ENCODE measurements around the gene HERC2. TPM values are rescaled to one million over a fixed set of nuclear protein-coding genes. Genes with fewer than 3 reads are reported as not detected.
"Not testable (repeated sequence)": the region's sequence is repeated elsewhere in the genome, so short reads cannot be mapped to it uniquely, and the experiment has no call there.

The HERC2 gene
- total and polyA plus RNA-seq, 10 donors, result 16.1 to 79.8 (median 58.9) TPM

- Histone ChIP-seq H3K27ac (no peak overlapping the region), H3K9me3 (no peaks in the 10 kb centered on the region), H3K4me1 (no peaks in the 10 kb centered on the region), H3K36me3 (peaks cover 0 to 53% (median 18%) of the 10 kb centered on the region in 6 donors), H3K27me3 (replicated peaks in 1 of 7) (no peaks in the 10 kb centered on the region), H3K4me3 (no peak overlapping the region)
- no peak for DNase-seq
- WGBS, 5 donors, result 82 to 93% (median 86%) methylated on average over 6 of the region's 6 CpGs
- TF ChIP-seq CTCF (IDR thresholded peaks at IDR 0.05 in 8 of 11, conservative IDR thresholded peaks at IDR 0.05 in 3 of 11), result no peak
- no peak for TF ChIP-seq POLR2AphosphoS5 (IDR thresholded peaks at IDR 0.05)
- no peak for TF ChIP-seq POLR2A (IDR thresholded peaks at IDR 0.05)
- intact Hi-C loops (cut with DNase I; ENCODE audit: low total_unique reads), result no loop called here
These were observed 113.4 kb downstream of the HERC2 start for GRCh38 chr15:28208583-28208982.

GRCh38 chr15:28205640-28206039, 116.3 kb downstream of the HERC2 start:
- H3K9me3 ChIP-seq; H3K4me3 ChIP-seq; H3K4me1 ChIP-seq; DNase-seq; intact Hi-C loops (cut with DNase I; ENCODE audit: low total_unique reads); H3K27me3 ChIP-seq (replicated peaks in 1 of 7); H3K27ac ChIP-seq: not testable (repeated sequence)
- 80% methylated on average over 1 of the region's 10 CpGs; no CpG with 5 or more reads in 4 of the 5 donors for WGBS, 5 donors
- H3K36me3 ChIP-seq, result peaks cover 0 to 50% (median 14%) of the 10 kb centered on the region in 6 donors

DNA sequence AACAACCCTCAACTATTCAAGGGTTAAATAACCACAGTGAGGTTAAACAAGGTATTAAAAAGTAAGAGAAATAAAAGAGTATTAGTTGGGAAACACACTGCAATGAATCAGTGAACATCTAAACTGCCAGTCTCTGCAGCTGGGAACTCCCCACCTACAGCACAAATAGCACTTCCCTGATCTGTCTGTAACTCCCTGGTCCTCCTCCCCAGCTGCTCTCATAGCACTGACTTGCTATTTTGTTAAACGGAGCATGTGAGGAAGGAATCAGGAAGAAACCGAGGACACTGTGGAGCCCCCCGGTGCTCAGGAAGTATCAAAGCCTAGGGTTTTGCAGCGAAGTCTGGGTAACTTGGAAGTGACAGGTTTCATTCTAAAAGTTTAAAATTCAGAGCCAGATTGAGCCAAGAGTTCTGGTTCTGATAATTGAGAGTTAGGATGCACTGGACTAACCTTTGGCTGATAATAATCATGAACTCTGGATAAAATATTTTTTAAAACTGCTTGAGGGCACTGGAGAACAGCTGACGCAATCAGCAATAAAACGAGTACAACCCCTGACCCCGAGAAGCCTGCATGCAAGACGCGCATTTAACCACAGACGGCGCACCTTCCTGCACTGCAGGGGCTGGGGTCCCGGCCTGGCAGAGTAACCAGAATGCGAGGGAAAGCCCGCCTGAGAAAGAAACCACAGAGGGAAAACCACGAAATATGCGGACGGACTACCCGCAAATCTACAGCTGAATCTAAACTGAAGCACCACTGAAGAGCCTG, 118.7 kb downstream of the HERC2 start:
- DNase-seq; H3K4me1 ChIP-seq; H3K27me3 ChIP-seq (replicated peaks in 1 of 7); H3K4me3 ChIP-seq; intact Hi-C loops (cut with DNase I; ENCODE audit: low total_unique reads); H3K27ac ChIP-seq; H3K9me3 ChIP-seq: not testable (repeated sequence)
- WGBS, 5 donors, result 34 to 75% (median 52%) methylated on average over 14 to 15 of the region's 18 CpGs
- H3K36me3 ChIP-seq, result peaks cover 0 to 50% (median 10%) of the 10 kb centered on the region in 6 donors

DNA sequence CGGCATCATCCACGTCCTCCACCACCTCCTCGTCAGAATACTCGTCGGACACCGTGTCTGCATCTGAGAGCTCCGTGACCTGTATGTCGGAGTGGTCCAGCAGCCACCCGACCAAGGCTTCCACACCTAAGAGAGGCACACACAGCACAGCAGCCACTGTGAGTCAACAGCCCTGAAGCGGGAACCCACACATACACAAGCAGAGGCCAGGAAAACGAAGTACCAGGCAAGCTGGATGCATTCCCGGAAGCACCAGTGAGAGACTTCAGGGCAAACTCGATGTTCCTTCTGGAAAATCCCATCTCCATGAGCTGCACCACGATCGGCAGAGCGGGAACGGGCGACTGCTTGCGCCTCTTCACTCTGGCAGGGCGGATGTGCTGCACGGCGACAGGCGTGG, 119.9 kb downstream of the HERC2 start:
- H3K27me3 ChIP-seq (replicated peaks in 1 of 7); H3K9me3 ChIP-seq; DNase-seq; H3K27ac ChIP-seq; H3K4me1 ChIP-seq; H3K4me3 ChIP-seq; intact Hi-C loops (cut with DNase I; ENCODE audit: low total_unique reads): not testable (repeated sequence)
- 90 to 97% (median 94%) methylated on average over 2 to 9 of the region's 23 CpGs; no CpG with 5 or more reads in 1 of the 5 donors for WGBS, 5 donors
- peaks cover 0 to 59% (median 18%) of the 10 kb centered on the region in 6 donors for H3K36me3 ChIP-seq

DNA sequence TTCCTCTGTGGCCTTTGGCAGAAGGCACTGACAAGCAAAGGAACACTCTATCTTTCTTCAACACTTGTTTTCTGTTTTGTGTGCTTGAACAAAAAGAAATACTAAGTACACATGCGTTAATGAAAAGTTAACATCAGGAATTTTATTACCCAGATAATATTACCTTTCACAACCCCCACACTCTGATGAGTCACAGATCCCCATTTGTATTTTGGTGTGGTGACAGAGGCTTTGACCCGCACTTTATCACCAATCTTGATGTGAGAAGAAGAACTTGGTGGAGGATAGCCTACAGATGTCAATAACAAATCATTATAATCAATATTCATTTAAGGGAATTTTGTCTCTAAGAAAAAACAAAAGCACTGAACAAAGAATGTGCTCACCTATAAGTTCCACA, 123.8 kb downstream of the HERC2 start:
- DNase-seq; H3K27ac ChIP-seq; H3K4me3 ChIP-seq; intact Hi-C loops (cut with DNase I; ENCODE audit: low total_unique reads); H3K4me1 ChIP-seq; H3K27me3 ChIP-seq (replicated peaks in 1 of 7); H3K9me3 ChIP-seq: not testable (repeated sequence)
- WGBS, 5 donors, result 94 to 100% (median 97%) methylated on average over 2 of the region's 2 CpGs
- peaks cover 0 to 76% (median 28%) of the 10 kb centered on the region in 6 donors for H3K36me3 ChIP-seq

- H3K27ac ChIP-seq, result not testable (repeated sequence)
These were observed 124.3 kb downstream of the HERC2 start for GRCh38 chr15:28197694-28198093.

GRCh38 chr15:28196581-28196980, 125.4 kb downstream of the HERC2 start:
- H3K27me3 ChIP-seq (replicated peaks in 1 of 7); H3K4me1 ChIP-seq; H3K27ac ChIP-seq; H3K9me3 ChIP-seq; H3K4me3 ChIP-seq; intact Hi-C loops (cut with DNase I; ENCODE audit: low total_unique reads); DNase-seq: not testable (repeated sequence)
- WGBS, 5 donors, result 92 to 99% (median 97%) methylated on average over 5 of the region's 5 CpGs
- H3K36me3 ChIP-seq, result peaks cover 0 to 85% (median 31%) of the 10 kb centered on the region in 6 donors

More at GRCh38 chr15:28197694-28198093, 124.3 kb downstream of the HERC2 start:
- H3K27me3 ChIP-seq (replicated peaks in 1 of 7); H3K4me1 ChIP-seq; intact Hi-C loops (cut with DNase I; ENCODE audit: low total_unique reads); H3K4me3 ChIP-seq; H3K9me3 ChIP-seq; DNase-seq: not testable (repeated sequence)
- WGBS, 5 donors, result 75 to 94% (median 83%) methylated on average over 2 to 3 of the region's 4 CpGs
- H3K36me3 ChIP-seq, result peaks cover 0 to 81% (median 28%) of the 10 kb centered on the region in 6 donors

All from spleen (tissue), 11 donors.